SK-N-SH (cell line): Measurements from ENCODE around the gene L1TD1.

Experiments
- CTCF ChIP-seq: fragments of 200-600 bp; sonication (generic); IDR thresholded peaks from 2 replicates; pipeline ENCODE4 v1.6.1; 2017; ENCODE audit warnings: antibody characterized with exemption, mild to moderate bottlenecking, moderate library complexity
- EZH2phosphoT487 ChIP-seq: fragments of 200-600 bp; sonication (generic); IDR thresholded peaks from 2 replicates; pipeline ENCODE4 v1.6.1; 2017; ENCODE audit warnings: low read depth, mixed run types, mild to moderate bottlenecking, antibody characterized with exemption, moderate library complexity, borderline replicate concordance
- FOXJ3 ChIP-seq: sonication (generic); formaldehyde crosslinking; IDR thresholded peaks from 2 replicates; pipeline ENCODE4 v1.5.1; 2020; ENCODE audit warnings: mild to moderate bottlenecking, missing genetic modification reagents
- TAF1 ChIP-seq: IDR thresholded peaks from 2 replicates; pipeline ENCODE4 v1.6.1; 2012; ENCODE audit warnings: low read depth, mild to moderate bottlenecking, low read length, moderate library complexity, borderline replicate concordance

- TF ChIP-seq FOXJ3 (CRISPR knock-in tag): no peak
- no peak for TF ChIP-seq EZH2phosphoT487
- no peak for TF ChIP-seq TAF1
- no peak for TF ChIP-seq CTCF
These were observed 55.6 kb downstream of the L1TD1 start for GRCh38 chr1:62250126-62250726.
